Measurements from ENCODE around the gene B4GALT1. TPM values are rescaled to one million over a fixed set of nuclear protein-coding genes. Genes with fewer than 3 reads are reported as not detected.

B4GALT1 gene
- total RNA-seq, 6 experiments from 2014 or later, result 87.2 to 116 (median 106) TPM

DNA sequence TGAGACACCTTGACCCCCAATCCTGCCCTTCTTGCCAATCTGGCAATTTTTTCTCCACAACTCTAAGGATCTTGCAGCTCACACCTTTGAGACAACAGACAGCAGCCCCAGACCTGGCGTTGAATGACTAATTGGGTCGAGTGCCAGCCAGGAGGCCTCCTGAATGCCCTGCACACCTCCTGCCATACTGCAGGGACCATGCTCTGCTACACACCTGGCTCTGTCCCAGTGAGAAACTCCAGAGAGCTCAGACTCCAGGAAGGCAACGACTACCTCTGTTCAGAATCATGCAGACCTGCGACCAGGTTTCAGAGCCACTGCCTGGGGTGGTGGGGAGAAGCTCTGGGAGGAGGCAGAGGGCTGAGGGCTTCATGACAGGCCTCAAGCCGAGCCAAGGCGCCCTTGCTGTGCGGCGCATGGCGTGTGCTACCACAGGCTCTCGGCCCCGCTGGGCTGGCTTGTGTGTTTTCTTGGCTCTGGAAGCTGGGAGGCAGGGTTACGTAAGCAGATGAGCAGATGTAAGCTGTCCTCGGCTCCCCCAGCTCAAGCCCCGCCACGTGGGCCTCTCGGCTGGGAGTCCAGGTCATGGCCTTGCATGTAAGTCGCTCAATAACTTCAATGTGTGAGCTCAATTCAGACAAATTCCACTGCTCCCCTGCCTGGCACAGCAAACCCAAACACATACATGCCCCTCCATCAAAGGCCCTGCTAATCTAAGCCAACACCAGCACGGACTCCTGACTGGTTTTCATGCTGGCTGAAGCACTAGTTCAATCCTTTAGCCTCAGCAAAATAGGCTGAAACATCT, 27.5 kb downstream of the B4GALT1 start:
- Mint-ChIP-seq H3K36me3 (ENCODE audit: low read depth) (peaks cover 6% of the 10 kb centered on the region; the same call in 1 of the 2 replicates), H3K27me3 (ENCODE audit: insufficient read depth) (peaks cover 1% of the 10 kb centered on the region), H3K9me3 (no peaks in the 10 kb centered on the region), H3K27ac (peak overlapping the region; percentile 81), H3K4me3 (peak overlapping the region; percentile 25; the same call in 1 of the 2 replicates), H3K4me1 (ENCODE audit: low read depth) (peaks cover 76% of the 10 kb centered on the region)
- DNase-seq, result no peak
- TF ChIP-seq, protein P1, sequence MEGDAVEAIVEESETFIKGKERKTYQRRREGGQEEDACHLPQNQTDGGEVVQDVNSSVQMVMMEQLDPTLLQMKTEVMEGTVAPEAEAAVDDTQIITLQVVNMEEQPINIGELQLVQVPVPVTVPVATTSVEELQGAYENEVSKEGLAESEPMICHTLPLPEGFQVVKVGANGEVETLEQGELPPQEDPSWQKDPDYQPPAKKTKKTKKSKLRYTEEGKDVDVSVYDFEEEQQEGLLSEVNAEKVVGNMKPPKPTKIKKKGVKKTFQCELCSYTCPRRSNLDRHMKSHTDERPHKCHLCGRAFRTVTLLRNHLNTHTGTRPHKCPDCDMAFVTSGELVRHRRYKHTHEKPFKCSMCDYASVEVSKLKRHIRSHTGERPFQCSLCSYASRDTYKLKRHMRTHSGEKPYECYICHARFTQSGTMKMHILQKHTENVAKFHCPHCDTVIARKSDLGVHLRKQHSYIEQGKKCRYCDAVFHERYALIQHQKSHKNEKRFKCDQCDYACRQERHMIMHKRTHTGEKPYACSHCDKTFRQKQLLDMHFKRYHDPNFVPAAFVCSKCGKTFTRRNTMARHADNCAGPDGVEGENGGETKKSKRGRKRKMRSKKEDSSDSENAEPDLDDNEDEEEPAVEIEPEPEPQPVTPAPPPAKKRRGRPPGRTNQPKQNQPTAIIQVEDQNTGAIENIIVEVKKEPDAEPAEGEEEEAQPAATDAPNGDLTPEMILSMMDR (IDR thresholded peaks at IDR 0.05), result no peak

- no peak for DNase-seq
- Mint-ChIP-seq H3K4me3 (no peak overlapping the region), H3K27me3 (ENCODE audit: insufficient read depth) (peaks cover 1% of the 10 kb centered on the region), H3K27ac (no peak overlapping the region), H3K9me3 (no peaks in the 10 kb centered on the region), H3K4me1 (ENCODE audit: low read depth) (peaks cover 71% of the 10 kb centered on the region), H3K36me3 (ENCODE audit: low read depth) (peaks cover 9% of the 10 kb centered on the region; the same call in 1 of the 2 replicates)
- TF ChIP-seq, protein P1 (IDR thresholded peaks at IDR 0.05), result no peak
These were observed 28.4 kb downstream of the B4GALT1 start for GRCh38 chr9:33138768-33139167.

DNA sequence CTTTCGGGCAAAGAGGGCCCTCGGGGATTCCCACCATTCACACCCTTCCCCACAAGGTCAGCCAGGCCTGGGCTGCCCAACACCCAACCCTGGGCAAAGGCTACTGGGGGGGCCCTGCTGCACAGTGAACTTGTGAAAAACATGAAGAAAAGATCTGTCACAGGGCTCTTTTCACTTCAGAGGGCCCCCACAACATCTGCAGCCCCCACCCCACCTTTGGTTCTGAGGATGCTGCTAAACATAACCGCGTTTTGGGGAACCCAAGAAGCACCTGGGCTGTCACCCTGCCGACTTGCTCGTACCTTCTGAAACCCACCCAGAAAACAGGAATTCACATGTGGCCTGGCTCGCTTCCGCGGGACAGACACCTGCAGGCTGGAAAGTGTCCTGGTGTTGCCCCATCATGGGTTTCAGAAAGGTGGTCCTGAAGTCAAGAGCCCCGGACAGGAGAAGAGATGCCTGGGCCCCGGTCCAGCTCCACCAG, 29.3 kb downstream of the B4GALT1 start:
- TF ChIP-seq, protein P1 (IDR thresholded peaks at IDR 0.05), result no peak
- H3K4me1 Mint-ChIP-seq (ENCODE audit: low read depth), result peaks cover 71% of the 10 kb centered on the region
- H3K4me3 Mint-ChIP-seq, result no peak overlapping the region
- no peak for DNase-seq
- no peaks in the 10 kb centered on the region for H3K9me3 Mint-ChIP-seq
- H3K27ac Mint-ChIP-seq, result no peak overlapping the region
- H3K36me3 Mint-ChIP-seq (ENCODE audit: low read depth), result peaks cover 14% of the 10 kb centered on the region
- H3K27me3 Mint-ChIP-seq (ENCODE audit: insufficient read depth), result peaks cover 1% of the 10 kb centered on the region

DNA sequence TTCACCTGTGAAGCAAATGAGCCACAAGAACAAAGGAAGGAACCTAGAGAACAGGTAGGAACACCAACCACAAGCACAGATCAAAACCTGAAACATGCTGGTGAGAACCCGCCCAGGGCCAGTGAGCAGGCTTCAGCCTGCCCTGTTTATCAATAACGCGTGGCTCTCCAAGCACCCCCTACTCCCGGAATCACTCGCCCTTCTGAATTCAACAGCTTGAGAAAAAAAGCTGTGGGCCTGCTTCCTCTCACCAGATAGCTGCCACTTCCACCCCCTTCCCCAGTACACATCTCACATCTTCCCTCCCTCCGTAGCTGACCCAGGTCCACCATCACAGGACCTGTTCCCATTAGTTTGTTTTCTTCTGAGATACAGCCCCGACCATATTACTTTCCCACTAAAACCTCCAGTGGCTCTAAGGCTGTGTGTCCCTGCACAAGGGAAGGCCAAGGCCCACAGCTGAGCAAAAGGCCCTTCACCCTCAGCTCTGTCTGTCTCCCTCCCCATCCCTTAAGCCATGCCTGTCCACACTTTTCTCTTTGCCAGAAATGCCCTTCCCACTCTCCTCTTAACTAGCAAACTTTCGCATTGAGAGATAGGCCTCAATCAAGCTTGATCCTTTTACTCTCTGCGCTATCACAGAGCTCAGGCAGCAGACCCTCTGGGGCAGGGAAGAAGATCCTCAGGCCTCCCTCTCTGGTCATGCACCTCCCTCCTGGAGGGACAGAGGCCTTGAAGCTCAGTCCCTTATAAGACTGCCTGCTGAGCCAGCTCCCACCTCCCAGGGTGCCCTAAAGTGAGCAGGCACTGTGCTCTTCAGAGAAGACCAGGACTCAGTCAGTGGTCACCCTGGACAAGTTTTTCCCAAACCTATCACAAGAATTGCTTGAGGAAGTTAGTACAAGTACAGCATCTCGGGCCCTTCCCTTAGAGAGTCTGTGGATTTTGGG, 30.1 kb downstream of the B4GALT1 start:
- Mint-ChIP-seq H3K36me3 (ENCODE audit: low read depth) (peaks cover 14% of the 10 kb centered on the region), H3K27me3 (ENCODE audit: insufficient read depth) (peaks cover 1% of the 10 kb centered on the region), H3K9me3 (no peaks in the 10 kb centered on the region), H3K27ac (peak overlapping the region; percentile 3; the same call in 1 of the 2 replicates), H3K4me1 (ENCODE audit: low read depth) (peaks cover 74% of the 10 kb centered on the region), H3K4me3 (no peak overlapping the region)
- no peak for DNase-seq
- TF ChIP-seq, protein P1 (IDR thresholded peaks at IDR 0.05), result no peak

- no peak for DNase-seq
- H3K4me3 Mint-ChIP-seq, result no peak overlapping the region
- peaks cover 3% of the 10 kb centered on the region for H3K27me3 Mint-ChIP-seq (ENCODE audit: insufficient read depth)
- H3K4me1 Mint-ChIP-seq (ENCODE audit: low read depth), result peaks cover 76% of the 10 kb centered on the region
- no peak overlapping the region; the same call in 1 of the 2 replicates for H3K27ac Mint-ChIP-seq
- H3K9me3 Mint-ChIP-seq, result no peaks in the 10 kb centered on the region
- TF ChIP-seq, protein P1 (IDR thresholded peaks at IDR 0.05), result no peak
- peaks cover 12% of the 10 kb centered on the region for H3K36me3 Mint-ChIP-seq (ENCODE audit: low read depth)
These were observed 31.6 kb downstream of the B4GALT1 start for GRCh38 chr9:33135470-33135958.
